ENCODE results near the gene ESX1.
"Not testable (repeated sequence)": the region's sequence is repeated elsewhere in the genome, so short reads cannot be mapped to it uniquely, and the experiment has no call there.

Gene ESX1

DNA sequence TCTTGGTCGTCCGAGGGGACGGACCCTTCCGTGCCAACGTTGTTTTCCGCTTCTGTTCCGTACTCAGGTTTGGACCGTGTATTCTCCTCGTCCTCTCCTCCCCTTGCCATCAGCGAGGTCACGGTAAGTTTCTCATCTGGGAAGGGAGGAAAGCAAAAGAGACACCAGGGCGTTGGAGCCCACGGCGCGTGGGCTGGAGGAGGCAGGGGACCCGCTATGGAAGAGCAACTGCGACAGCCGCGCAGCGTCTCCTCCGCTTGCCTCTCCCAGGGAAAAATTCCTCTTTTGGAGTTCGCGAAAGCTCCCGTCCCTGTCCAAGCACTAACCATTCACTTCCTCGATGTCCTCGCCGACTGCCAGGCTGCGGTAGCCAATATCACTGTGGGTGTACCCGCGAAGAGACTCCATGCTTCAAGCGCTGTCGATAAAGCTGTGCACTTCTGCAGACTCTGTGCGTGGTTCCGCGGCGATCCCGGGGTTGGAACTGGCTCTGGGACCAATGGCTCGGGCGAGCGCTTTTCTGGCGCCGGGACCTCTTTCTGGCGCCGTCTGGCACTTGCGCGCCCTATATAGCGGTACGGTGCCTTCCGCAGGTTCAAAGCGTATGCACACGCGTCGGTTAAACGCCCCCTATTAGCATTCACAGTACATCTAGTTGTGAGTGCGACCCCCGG lies at the start of gene ESX1:
TSS of gene ESX1 (minus strand) at position 492 of the 674 bp plus-strand sequence. CDS start at position 408, 84 bp downstream.
- DNase-seq, result no peak

DNA sequence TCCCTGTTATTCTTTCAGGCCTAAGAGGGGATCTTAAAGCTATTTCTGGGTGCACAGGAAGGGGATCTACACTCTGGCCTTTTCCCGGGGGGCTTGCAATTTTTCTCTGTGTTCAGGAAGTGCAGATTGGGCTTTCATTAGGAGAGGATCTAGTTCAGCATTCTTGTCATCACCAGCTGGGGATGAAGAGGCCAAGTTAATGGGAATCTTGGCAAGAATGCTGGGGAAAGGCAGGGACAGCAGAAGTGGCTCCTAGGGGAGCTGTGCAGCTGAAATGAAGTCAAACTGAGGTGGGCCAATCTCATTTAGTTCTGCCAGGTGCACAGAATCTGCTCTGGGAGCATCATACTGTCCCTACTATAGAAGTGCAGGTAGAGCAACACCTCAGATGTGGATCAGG lies 40.9 kb upstream of the ESX1 start:
- DNase-seq, result no peak

DNA sequence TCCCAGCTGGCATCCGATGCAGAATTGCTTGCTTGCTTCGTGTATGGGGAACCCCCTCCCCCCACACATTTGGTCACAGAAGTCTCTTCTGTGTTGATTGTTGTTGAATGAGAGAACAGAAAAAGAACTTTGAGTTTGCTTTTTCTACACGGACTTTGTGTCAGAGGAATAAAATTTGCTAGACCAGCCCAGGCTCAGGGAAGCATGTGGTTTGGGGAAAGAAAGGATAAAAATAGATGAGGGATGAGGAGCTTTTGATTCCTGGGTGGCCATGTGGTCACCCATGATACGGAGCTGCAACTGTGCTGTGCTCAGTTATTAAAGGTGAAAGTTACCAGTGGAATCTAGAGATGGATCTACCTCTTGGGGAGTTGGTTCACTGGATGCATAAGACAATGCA lies 34.2 kb upstream of the ESX1 start:
- DNase-seq, result no peak

GRCh38 chrX:104288269-104288668 lies 33.5 kb upstream of the ESX1 start:
- DNase-seq, result no peak

GRCh38 chrX:104285201-104285600 lies 30.5 kb upstream of the ESX1 start:
- no peak for DNase-seq

DNA sequence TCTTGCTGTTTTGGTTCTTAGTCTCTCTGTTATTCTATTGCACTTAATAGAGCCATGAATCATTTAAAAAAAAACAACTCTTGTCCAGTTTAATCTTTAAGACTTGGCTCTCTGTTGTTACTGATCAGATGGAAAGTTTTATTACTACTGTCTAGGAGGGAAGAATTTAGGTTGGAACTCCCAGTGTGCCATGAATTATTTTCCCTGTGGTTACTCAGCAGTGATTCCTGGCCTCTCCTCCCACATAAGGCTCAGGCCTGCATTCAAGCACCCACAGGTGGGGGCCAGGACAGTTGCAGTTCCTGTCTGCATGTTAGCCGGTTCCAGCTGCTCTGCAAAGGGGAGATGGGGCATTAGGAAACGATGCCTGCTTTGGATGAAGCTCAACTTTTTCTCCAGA lies 29.8 kb upstream of the ESX1 start:
- no peak for DNase-seq

- no peak for DNase-seq
Observed at GRCh38 chrX:104282166-104282725, 27.5 kb upstream of the ESX1 start.

DNA sequence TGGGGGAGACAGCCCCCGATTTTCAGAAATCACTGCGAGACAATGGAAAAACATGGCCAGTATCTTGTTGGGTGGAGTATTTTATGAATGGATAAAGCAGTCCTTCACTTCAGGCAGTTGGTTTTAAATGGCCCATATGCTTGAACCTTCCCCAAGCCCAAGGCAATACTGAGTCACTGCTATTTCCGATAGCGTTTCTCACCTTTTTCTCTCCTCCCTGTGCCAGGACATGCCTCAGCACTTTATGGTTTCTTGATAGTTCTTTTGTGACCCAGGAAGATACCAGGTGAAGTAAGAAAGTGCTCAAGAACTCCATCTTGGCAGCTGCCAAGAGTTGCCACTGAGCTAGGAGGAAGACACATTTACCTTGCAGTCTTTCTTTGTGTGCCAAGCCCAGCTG lies 26.8 kb upstream of the ESX1 start:
- no peak for DNase-seq

GRCh38 chrX:104280609-104281008 lies 25.9 kb upstream of the ESX1 start:
- DNase-seq, result no peak

GRCh38 chrX:104270916-104271512 lies 16.3 kb upstream of the ESX1 start:
- peak; percentile 16 for DNase-seq

DNA sequence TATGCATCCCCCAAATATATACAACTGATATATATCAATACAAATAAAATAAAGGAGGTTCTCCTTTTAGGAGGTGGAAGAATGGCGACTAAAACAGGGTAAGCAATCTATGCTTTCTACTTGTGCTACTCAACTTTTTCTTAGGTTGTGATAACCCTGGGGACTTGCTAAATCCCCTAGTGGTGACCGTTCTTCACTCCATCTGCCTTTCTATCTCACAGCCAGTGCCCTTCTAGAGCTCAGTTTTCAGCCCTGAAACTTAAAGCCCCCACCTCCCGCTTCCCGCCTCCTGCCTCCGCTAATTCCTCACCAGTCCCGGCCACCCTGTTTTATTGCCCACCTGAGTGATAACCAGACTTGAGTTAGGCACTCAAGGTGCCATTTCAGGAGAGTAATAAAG lies 15.5 kb upstream of the ESX1 start:
- no peak for DNase-seq

GRCh38 chrX:104255465-104255864 lies 732 bp upstream of the ESX1 start:
- no peak for DNase-seq

DNA sequence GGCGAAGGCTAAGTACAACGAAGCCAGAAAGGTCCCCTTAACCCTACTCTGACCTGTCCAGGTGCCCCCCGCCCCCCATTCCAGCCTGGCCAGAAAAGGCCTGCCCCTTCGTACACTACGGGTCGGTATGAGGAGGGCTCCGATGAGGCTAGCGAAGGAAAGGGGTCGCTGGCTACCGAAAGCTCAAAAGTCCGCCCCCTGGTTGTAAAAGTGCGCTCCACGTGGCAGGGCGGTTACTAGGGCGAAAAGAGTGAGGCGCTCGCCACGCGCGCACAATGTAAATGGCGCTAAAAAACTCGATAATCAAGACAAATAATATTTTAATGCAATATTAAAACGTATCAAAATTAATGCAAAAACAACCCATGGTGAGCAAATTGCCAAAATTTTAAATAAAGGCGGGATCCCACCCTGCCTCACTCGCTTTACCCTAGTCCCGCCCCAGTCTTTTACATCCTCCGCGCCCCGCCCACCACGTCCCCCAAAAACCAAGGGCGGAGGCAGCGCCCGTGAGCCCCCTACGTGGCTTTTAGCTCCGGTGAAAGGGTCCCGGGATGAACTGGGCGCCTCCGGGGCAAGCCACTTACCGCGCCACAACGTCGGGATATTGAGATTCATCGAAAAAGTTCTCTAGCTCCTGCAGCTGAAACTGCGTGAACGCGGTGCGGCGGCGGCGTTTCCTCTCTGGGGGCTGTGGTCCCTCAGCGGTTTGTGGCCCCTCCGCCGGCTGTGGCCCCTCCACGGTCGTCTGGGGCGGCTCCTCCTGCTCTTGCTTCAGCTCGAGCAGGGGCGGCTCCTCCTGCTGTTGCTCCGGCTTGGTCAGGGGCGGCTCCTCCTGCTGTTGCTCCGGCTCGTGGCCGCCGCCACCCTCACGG lies 929 bp downstream of the ESX1 start:
- no peak for DNase-seq

DNA sequence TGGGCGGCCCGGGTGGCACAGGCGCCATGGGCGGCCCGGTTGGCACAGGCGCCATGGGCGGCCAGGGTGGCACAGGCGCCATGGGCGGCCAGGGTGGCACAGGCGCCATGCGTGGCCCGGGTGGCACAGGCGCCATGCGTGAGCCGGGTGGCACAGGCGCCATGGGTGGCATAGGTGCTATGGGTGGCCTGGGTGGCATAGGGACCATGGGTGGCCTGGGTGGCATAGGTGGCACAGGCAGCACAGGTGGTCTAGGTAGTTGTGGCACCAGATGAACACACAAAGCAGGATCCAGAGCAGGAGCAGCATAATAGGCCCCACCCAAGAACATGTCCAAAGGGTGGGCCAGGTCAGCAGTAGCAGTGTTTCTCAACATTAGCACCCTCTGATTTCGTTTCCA lies 4.3 kb downstream of the ESX1 start:
- DNase-seq, result no peak

GRCh38 chrX:104230060-104230459 lies 24.7 kb downstream of the ESX1 start:
- not testable (repeated sequence) for DNase-seq

DNA sequence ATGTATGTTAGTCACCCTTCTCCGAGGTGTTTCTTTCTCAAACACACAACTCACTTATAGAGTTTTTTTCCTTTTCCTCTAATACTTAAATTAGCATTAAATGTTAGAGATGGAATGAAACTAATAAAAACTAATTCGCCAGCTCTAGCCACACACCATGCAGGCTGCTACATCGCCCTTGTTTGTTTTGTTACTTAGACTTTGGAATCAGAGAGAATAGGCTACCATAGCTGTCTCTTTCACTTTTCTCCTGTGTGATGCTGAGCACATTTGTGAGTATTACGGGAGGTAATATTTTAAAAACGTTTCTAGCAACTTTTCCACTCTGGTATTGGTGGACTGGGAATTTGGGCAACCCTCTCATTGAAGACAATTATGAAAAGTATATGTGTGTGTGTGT lies 43.5 kb downstream of the ESX1 start:
- no peak for DNase-seq

GRCh38 chrX:104205548-104205947 lies 49.2 kb downstream of the ESX1 start:
- DNase-seq, result no peak

All from CD4-positive, alpha-beta T cell treated with Interleukin-21 for 1 hour (primary cell).